HG03378 (cell line): ENCODE results near the gene EMP2.

ENCODE experiments used
- ATAC-seq: cut with Tn5 transposase; IDR thresholded peaks from one replicate; pipeline ENCODE4 v1.9.1; 2021; ENCODE audit warnings: mild to moderate bottlenecking, moderate library complexity; ENCODE audit not compliant: unreplicated experiment

EMP2 gene

DNA sequence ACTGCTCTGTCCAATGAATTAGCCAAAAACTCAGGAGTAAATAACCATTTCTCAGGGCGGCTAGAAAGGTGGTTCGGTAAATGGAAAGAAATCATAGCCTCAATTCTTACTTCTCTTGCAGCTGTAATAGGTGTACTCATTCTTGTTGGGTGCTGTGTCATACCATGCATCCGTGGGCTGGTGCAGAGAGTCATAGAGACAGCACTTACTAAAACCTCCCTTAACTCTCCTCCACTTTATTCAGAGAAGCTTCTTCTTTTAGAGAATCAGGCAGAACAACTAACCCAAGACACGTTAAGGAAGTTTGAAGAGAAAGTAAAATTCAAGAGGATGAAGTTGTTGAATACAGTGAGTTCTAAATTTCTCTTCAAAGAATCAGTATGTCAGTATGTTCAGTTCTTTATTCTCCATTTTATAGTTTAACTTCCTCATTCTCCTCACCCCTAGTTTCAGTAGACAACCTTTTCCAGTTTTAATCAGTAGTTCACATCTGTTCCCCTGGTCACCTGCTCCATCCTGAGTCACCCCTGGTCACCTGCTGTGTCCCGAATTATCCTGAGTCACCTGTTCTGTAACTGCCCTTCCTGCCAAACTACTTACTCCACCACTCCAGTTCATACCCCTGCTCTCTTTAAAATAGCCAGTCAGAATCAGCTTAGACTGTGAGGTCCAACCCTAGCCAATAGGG lies 85.9 kb downstream of the EMP2 start:
- no peak for ATAC-seq

DNA sequence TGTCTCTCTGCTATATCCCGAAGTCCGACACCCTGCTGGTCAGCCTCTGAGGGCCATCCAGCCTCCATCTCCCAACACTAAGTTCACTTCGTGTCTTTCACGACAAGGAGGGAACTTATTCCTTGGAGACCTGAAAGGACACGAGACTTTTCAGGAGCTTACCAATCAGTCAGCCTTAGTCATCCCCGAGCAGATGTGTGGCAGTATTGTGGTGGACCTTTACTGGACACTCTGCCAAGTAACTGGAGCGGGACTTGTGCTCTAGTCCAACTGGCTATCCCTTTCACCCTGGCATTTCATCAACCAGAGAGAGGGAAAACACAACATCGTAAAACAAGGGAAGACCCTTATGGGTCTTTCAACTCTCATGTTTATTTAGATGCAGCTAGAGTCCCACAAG lies 87.1 kb downstream of the EMP2 start:
- ATAC-seq, result no peak

DNA sequence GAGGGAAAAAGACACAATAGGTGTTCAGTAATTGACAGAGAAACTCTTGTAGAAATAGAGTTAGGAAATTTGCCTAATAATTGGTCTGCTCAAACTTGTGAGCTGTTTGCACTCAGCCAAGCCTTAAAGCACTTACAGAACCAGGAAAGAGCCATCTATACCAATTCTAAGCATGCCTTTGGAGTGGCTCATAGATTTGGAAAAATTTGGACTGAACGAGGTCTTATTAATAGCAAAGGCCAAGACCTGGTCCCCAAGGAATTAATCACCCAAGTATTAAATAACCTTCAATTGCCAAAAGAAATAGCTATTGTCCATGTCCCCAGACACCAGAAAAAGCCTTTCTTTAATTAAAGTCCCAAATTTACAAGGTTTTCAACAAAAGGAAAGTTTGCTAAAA lies 90.3 kb downstream of the EMP2 start:
- no peak for ATAC-seq

DNA sequence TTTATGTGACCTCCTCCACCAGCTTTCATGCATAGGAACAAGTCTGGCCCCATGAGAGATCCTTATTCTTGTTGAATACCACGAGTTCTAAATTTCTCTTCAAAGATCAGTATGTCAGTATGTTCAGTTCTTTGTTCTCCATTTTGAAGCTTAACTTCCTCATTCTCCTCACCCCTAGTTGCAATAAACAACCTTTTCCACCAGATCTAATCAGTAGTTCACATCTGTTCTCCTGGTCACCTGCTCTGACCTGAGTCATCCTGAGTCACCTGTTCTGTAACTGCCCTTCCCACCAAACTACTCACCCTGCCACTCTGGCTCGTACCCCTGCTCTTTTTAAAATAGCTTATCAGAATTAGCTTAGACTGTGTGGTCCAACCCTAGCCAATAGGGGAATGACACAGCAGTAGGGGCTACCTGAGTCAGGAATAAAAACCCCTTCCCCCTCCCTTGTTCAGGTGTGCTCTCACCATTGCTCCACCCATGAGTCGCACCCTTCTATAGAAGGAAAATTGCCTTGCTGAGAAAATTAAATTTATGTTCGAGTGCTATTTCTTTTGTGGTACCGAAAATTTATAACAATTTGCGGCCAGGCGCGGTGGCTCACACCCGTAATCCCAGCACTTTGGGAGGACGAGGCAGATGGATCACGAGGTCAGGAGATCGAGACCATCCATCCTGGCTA lies 94.6 kb downstream of the EMP2 start:
- no peak for ATAC-seq

DNA sequence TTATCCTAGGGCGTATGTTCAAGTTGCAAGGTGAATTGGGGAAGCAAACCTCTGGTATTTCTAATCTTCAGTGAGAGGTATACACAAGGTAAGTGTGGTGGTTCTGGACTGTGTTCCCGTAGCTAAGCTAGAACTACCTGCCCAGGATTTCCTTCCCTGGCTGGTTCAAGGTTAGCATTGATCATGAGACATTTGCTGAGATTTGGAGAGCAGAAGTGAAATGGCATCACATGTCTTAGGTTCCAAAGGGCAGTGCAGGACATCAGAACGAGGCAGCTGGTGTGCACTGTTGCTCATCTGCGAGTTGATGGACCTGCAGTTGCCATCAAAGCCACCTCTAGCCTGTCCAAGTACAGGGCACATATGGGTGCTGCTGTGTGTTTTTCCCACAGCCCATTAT lies 95.2 kb downstream of the EMP2 start:
- ATAC-seq, result no peak

DNA sequence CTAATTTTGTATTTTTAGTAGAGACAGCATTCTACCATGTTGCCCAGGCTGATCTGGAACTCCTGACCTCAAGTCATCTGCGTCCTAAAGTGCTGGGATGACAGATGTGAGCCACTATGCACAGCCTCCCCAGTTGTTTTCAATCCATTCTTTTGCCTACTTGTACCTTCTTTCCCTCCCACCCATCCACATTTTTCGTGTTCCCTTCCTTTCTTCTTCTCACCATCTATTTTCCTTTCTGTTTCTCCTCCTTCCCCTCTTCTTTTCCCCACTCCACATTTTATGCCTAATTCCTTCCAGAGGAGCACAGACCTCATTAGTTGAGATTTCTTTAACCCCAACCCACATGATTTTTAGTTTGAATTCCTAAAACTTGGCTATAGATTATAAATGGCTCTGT lies 100.2 kb downstream of the EMP2 start:
- ATAC-seq, result no peak
